Caki2 (cell line): ENCODE measurements around the gene RAD51B. TPM values are rescaled to one million over a fixed set of nuclear protein-coding genes. Genes with fewer than 3 reads are reported as not detected.
"Not testable (repeated sequence)": the region's sequence is repeated elsewhere in the genome, so short reads cannot be mapped to it uniquely, and the experiment has no call there.

ENCODE experiments used
- DNase-seq: peaks from one replicate; pipeline ENCODE4 v3.0.0-alpha.2; 2015; ENCODE audit warnings: low read depth
- in situ Hi-C: cut with HindIII; loops from 2 replicates; pipeline ENCODE4 v1.10.0; 2016; ENCODE audit warnings: low sequenced_read_pairs, low pct_unique_long_range_greater_than_20kb, mixed read lengths
- total RNA-seq: library from RNA; depleted of rRNA; stranded (reverse); fragments of >200 nt; shearing (Covaris generic); gene quantifications from 2 replicates; pipeline ENCODE4 v1.2.3, GENCODE V29; 2014; ENCODE audit warnings: low replicate concordance

The RAD51B gene
- total RNA-seq, 1 experiment from 2014 or later, result 20.8 TPM

DNA sequence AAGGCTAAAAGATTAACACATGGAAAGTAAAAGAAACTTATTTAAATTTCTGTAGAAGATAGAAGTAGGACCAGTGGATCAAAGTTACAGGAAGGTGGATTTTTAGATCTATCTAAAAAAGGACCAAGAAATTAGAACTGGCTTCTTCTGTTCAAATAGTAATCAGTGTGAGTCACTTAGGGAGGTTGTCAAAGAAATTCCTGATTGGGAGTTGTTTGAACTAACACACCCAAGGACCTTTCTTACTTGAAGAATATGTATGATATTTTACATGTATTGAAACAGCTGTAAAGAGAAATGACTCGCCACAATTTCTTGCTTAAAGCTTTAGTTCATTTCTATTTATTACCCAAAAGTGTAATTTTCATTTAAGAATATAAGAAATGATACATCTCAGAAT lies 256.9 kb downstream of the RAD51B start:
- in situ Hi-C loops, result no loop called here
- DNase-seq, result no peak

DNA sequence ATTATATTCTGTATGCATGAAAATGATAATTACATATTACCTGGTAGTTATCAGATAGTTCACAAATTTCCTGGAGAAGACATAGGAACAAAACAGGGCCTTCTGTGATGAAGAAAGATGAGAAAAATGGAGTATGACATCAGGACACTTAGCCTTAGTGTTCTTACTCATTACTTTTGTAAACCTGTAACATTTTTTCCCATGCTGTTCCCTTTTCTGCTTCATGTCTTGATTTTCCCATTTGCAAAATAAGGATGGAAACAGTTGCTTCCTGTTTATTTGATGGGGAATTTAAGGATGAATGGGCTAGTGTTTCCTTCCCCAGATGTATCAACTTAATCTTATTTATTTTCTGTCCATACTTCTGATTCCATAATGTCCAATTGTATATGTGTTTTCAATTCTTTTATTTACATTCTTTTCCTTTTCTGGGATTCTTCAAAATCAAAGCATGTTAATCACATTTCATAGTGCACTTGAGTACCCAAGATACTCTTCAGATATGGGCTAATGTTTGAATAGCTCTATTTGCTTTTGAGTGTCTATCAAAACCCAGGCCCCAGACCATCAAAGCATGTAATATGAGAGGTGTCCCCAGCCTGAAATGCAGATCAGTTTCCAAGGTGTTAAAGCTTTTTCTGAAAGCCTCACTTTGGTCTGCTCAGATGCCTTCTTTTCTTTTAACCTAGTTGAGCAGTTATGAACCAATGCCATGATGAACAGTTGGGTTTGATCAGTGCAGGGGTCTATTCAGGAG lies 260.5 kb downstream of the RAD51B start:
- in situ Hi-C loops, result no loop called here
- no peak for DNase-seq

DNA sequence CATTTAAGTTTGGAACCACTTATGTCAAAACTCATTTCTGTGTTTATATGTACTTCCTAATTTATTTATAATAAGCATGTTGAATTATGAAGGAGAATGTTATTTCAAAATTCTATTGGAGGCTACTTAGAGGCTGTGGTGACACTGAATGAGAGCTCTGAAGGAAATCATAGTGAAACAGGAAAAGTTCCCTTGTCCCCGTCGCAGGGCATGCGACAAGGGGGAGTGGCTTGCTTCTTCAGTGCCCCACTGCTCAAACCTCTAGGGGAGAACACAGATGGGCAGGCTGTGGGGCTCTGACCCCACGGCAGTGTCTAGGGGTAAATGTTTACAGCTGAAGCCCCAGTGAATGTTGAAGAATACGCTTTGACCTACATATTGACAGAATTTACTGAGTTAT lies 261.9 kb downstream of the RAD51B start:
- in situ Hi-C loops, result no loop called here
- DNase-seq, result no peak

DNA sequence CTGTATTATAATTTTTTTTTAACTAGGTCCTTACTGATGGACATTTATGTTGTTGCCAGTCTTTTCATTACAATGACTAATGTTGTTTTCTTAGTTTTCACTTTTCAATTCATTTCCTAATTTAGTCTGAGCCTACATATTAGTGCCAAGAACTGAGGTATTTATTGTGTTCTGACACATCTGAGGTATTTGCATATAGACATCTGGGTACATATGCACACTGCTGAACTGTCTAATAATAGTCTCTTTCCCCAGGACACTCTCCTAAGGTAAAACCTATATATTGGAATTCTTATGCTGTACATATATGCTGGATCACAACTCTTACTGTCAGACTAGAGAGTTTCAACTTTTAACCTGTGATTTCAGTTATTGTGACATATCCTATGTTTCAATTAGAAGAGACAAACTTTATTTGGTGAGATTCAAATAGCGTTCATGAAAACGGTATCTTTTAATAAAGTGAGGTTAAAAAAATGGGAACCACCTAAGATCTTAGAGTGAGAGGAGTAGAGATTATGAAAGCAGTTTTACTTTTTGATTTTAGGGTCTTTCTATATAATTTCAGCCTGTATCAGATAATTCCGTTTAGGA lies 263.2 kb downstream of the RAD51B start:
- no peak for DNase-seq
- in situ Hi-C loops, result no loop called here

DNA sequence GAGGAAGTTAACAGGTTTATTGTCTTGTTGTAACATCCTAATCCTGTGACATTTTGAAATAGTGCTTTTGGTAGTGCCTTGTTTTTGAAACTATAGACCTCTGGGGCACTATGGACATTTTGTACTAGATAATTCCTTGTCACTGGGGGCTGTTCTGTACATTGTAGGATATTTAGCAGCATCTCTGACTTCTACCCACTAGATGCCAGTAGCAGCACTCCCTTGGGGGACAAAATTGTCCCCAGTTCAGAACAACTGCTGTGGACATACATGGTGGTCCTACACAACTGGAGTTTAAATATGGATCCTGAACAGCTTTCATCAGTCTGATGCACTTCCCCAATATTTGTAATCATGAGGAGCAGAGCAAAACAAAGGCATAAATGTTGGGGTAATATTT lies 264.7 kb downstream of the RAD51B start:
- in situ Hi-C loops, result no loop called here
- no peak for DNase-seq

DNA sequence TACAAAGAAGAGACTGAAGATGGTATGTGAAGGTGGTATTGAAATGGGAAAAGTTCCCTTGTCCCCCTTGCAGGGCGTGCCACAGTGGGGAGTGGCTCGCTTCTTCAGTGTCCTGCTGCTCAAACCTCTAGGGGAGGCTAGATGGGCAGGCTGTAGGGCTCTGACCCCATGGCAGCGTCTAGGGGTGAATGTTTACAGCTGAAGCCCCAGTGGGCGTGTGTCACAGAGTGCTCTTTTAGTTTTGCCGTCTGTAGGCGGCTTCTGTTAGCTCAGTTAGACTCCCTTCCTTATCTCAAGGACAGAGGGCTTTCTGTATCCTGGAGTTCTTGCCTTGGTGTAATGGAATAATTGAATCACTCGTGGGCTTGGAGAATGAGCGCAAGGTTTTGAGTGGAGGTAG lies 266.2 kb downstream of the RAD51B start:
- no peak for DNase-seq
- in situ Hi-C loops, result no loop called here

DNA sequence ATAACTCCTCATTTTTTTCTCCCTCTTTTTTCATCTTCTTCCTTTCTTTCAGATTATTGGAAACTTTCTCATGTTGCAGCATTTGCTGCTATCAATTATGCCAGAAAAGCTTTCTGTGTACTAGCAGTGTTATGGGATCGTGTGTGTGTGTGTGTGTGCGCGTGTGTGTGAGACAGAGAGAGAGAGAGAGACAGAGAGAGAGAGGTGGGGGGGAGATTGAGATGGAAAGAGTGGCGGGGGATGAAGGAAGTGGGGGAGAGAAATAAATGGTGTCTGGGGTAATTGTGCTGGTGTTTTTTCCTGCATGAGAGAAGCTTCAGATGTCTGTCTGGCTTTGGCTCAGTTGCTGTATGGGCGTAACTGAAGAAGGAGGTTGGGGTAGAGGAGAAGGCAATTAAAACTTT lies 268.9 kb downstream of the RAD51B start:
- in situ Hi-C loops, result no loop called here
- peak; percentile 45 for DNase-seq

DNA sequence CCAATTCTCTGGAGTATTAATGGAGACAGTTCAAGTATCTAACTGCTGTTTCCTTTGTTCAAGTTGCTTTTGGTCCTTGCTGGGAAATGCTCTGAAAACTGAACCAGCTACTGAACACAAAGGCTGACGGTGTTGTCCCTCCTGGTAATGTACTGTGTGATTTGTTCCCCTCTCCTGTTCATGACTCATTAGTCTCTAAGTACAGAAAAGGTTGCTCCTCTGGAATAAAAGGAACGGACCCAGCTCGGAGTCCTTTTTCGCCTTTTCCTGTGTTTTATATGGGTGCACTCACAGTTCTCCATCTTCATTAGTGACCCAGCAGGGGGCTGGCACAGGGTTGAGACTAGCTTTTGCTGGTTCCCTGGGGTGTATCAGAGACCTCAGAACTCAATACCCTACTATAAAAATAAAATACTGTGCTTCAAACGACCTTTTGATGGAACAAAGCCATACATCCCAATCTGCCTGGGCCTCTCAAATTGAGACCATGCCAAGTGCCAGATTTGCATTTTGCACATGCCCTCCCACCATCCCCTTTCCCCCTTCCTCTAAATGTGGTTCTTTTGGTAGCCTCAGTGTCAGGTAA lies 269.7 kb downstream of the RAD51B start:
- peak; percentile 68 for DNase-seq
- in situ Hi-C loops, result no loop called here

DNA sequence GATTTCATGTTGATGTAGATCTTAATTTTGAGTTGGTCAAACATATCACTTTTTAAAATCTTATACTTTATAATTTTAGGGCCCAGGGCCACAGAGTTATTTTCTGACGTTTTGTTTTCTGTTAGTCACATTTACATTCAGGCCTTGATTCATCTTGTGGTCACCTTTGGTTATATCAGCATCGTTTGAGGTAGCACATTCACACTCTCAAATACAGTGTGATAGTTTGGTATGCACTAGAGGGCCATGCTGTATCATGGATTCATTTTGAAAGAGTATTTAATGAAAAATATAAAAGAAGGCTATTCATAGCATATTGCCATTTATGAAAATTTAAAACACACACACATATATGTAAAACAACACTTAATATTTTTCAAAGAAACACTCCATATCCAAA lies 274.6 kb downstream of the RAD51B start:
- in situ Hi-C loops, result no loop called here
- no peak for DNase-seq

DNA sequence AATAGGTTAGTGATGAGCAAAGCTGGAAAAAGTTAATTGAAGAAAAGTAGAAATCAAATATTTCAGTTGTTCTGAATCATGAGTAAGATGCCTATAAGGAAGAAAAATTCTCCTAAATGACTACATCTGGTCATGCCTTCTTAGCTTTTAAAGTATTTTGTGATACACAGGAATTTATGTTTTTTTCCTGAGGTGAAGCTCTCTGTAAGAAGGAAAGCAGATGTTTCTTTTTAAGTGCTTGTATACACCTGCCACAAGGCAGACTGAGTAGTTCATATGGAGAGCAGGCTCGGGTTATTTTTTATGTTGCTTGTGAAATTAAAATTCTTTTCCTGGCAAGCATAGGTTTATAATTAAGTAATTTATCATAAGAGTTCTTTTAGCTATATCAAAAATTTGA lies 275.2 kb downstream of the RAD51B start:
- DNase-seq, result no peak
- in situ Hi-C loops, result no loop called here

DNA sequence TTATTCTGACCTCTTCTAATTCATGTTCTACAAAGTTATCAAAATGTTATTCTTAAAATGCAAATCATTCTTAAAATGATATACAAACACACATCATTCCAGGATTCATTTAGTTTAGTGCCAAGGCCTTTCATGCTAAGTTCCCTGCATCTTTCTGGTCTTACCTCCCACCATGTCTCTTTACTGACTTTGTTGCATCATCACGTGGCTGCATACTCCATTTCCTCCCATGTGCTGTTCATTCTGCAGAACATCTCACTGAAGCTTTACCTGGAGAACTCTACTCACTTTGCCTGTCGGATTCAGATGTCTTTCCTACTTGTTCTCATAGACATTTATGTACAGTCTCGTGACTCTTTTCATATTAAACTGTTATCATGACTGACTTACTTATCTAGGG lies 278.1 kb downstream of the RAD51B start:
- in situ Hi-C loops, result no loop called here
- no peak for DNase-seq

DNA sequence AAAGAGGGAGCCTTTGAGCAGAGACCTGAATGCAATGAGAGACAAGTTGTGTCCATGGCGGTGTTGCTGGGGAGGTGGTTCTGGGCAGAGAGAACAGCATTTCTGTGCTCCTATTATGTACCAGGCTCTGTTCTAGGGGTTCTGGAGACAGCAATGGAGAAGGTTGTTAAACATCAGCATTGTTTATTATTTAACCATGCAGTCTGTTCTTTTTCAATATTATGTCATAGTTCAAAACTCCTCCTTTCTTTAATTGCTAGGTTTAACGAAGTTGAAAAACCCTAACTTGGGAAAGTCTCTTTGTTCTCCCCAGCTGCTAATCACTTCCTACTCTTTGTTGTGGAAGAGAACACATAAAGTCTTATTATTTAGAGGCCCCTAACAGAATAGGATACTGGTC lies 279.3 kb downstream of the RAD51B start:
- DNase-seq, result no peak
- in situ Hi-C loops, result no loop called here

DNA sequence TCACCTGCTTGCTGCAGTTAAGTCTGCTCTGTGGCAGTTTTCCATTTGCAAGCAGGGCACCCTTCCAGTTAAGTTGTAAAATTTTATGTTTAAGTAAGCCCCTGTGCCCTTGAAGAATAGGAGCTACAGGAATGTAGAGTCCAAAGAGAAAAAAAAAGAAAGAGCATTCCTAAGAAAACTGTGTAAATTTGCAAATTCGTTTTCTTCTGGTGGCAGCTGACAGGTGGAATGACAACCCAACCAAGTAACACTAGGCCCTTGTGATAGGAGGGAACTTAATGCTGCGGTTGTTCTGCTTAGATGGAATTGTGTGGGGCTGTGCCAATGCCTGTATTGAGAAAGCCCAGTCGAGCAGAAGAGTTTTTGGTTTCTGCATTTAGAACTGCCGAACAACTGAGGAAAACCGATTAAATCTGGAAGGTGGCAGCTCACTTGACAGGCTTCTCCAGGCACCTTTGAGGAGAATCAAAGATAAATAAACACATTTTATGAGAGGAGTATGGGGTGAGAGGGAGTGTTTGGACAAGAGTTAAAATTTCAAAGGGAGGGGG lies 280.0 kb downstream of the RAD51B start:
- in situ Hi-C loops, result no loop called here

DNA sequence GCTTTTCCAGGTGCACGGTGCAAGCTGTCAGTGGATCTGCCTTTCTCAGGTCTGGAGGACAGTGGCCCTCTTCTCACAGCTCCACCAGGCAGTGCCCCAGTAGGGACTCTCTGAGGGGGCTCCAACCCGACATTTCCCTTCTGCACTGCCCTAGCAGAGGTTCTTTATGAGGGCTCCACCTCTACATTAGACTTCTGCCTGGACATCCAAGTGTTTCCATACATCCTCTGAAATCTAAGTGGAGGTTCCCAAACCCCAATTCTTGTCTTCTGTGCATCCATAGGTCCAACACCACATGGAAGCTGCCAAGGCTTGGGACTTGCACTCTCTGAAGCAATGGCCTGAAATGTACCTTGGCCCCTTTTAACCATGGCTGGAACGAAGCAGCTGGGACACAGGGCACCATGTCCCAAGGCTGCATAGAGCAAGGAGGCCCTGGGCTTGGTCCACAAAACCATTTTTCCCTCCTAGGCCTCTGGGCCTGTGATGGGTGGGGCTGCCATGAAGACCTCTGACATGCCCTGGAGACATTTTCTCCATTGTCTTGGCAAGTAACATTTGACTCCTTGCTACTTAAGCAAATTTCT lies 282.2 kb downstream of the RAD51B start:
- DNase-seq, in situ Hi-C loops: not testable (repeated sequence)

More for the DNA sequence above, 280.0 kb downstream of the RAD51B start:
- DNase-seq, result no peak

DNA sequence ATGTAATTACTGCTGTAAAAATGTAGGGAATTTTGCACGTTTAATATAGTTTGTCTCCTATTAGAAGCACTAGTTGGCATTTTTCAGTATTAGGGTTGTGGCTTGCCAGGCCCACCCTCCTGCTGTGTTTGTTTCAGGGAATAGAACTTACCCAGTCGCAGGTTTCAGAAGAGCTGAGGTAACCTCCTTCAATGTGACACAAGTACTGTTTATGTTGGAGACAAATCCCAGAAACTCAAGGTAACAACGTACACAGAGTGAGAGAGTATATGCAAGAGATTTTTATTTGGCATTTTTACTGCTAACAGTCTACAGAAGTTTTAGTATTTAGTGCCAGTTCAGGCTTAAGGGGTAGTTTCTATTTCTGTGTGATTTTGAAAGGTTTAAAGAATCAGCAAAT lies 284.3 kb downstream of the RAD51B start:
- in situ Hi-C loops, result no loop called here
- no peak for DNase-seq

DNA sequence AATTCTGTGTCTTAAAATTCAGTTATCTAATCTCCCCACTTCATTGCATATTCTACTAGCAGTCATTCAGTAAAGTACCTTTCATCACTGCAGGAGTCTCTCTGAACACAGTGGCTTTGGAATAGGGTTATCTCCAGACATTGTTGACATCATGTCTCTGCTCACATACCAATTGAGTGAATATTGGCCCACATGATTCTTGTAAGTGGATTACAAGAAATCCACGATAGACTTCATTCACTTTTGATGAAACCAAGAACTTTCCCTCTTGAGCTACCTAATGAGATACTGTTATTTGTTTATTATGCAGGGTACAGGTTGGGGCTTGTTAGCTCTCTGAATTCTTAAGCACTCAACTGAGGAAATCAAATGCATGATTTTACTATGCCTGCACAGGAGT lies 284.9 kb downstream of the RAD51B start:
- in situ Hi-C loops, result no loop called here
- peak; percentile 92 for DNase-seq

DNA sequence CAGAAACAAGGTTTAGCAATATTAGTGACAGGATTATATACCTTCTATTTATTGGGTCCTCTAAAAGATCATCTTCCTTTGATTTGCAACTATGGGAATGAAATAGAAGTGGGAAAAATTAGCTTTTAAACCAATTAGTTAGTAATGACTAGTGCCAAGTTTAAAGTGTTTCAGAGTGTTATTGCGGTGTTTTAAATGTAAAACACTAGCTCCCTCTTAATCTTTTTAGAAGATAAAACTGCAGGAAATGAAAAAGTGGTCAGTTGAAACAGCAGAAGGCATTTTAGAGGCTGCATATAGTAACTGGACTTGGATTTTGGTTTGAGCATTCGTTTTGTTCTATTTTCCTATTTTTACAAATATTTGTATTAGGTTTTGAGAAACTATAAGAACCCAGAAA lies 286.2 kb downstream of the RAD51B start:
- DNase-seq, result no peak
- in situ Hi-C loops, result no loop called here

DNA sequence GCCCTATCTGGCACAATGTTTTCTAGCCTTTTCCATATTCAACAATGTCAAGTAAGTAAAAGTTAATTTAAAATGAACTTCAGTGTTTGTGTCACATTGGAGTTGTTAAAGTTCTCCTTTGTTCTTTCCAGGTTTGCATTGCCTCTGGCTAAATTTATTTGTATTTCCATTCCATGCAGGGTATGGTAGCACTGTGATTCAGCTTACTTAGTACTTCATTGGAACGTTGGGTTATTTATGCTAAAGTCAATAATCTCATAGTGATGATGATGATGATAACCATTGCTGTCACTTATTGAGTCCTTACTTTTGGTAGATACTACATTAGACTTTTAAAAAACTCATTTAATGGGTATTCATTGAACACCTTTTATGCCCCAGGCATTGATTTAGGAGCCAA lies 286.9 kb downstream of the RAD51B start:
- in situ Hi-C loops, result no loop called here
- DNase-seq, result no peak

DNA sequence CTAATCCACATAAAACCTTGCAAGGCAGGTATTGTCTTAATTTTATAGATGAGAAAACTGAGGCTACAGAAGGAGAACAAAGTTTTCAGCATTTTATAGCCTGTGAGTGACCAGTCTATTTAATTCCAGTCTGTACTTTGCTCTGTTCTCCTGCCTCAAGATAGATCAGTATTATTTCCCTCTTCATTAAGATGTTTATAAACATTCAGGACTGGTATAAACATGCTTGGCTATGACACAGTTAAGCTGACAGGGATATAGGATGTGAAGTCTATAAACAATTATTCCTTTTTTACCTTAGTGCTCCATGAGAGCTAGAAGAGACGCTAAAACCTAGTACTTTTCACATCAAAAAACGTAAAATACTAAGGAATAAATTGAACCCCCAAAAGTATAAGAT lies 287.3 kb downstream of the RAD51B start:
- DNase-seq, result no peak
- in situ Hi-C loops, result no loop called here
